ENCODE results near the gene ZNF106.

Gene ZNF106

DNA sequence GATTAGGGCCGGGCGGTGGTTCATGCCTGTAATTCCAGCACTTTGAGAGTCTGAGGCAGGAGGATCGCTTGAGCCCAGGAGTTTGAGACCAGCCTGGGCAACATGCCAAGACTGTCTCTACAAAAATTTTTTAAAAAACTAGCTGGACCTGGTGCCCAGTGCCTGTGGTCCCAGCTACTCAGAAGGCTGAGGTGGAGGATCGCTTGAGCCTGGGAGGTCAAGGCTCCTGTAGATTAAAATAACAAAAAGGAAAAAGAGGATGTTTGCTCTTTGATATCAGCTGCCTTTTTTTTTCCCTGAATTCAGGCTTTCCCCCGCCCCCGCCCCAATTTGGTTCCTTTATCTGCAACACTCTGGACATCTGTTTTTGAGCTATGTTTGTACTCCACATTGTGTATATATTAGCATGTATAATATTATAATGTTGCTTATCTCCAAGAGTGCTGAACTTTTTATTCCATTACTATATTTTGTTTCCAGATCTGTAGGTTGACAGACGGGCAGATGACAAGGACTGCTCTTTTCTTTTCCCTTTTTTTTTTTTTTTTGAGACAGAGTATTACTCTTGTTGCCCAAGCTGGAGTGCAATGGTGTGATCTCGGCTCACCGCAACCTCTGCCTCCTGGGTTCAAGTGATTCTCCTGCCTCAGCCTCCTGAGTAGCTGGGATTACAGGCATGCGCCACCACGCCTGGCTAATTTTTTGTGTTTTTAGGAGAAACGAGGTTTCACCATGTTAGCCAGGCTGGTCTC lies 9.1 kb upstream of the ZNF106 start:
- TF ChIP-seq, protein P1, sequence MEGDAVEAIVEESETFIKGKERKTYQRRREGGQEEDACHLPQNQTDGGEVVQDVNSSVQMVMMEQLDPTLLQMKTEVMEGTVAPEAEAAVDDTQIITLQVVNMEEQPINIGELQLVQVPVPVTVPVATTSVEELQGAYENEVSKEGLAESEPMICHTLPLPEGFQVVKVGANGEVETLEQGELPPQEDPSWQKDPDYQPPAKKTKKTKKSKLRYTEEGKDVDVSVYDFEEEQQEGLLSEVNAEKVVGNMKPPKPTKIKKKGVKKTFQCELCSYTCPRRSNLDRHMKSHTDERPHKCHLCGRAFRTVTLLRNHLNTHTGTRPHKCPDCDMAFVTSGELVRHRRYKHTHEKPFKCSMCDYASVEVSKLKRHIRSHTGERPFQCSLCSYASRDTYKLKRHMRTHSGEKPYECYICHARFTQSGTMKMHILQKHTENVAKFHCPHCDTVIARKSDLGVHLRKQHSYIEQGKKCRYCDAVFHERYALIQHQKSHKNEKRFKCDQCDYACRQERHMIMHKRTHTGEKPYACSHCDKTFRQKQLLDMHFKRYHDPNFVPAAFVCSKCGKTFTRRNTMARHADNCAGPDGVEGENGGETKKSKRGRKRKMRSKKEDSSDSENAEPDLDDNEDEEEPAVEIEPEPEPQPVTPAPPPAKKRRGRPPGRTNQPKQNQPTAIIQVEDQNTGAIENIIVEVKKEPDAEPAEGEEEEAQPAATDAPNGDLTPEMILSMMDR (IDR thresholded peaks at IDR 0.05; ENCODE audit: low read depth, low read length, missing control alignments) = no peak
- Histone ChIP-seq H3K4me3 (ENCODE audit: low read depth, low read length) (no peak overlapping the region), H3K27ac (peak overlapping the region; percentile 51), H3K36me3 (replicated peaks) (no peaks in the 10 kb centered on the region), H3K27me3 (replicated peaks) (no peaks in the 10 kb centered on the region)
- in situ Hi-C loops (cut with HindIII; ENCODE audit: low pct_ligation_motif_present, low sequenced_read_pairs) = no loop called here
- DNase-seq = peak; percentile 30

DNA sequence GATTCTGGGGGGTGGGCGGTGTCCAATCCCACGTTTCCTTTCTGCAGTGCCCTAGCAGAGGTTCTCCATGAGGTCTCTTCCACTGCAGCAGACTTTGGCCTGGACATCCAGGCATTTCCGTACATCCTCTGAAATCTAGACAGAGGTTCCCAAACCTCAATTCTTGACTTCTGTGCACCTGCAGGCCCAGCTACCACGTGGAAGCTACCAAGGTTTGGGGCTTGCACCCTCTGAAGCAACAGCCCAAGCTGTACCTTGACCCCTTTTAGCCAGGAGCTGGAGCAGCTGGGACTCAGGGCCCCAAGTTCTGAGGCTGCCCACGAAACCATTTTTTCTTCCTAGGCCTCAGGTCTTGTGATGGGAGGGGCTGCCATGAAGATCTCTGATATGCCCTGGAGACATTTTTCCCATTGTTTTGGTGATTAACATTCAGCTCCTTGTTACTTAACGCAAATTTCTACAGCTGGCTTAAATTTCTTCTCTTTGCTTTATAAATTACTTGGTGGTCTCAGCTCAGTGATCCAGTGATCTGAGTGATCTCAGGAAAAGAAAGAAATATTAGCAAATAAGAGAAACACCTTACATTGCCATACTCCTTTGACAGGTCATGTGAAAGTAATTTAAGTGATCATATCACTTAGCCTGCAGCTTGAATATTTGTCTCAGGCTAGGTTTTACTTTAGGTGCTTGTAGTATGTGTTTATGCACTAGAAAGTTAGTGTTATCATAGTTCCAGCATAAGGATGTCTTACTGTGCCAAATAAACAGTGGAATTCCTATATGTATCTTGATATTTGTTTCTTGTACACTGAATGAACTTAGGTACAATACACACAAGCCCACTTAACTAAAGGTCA lies 7.5 kb upstream of the ZNF106 start:
- TF ChIP-seq, protein P1 (IDR thresholded peaks at IDR 0.05; ENCODE audit: low read depth, low read length, missing control alignments) = no peak
- DNase-seq = no peak
- H3K27ac ChIP-seq = peak overlapping the region; percentile 51
- in situ Hi-C loops (cut with HindIII; ENCODE audit: low pct_ligation_motif_present, low sequenced_read_pairs) = no loop called here
- H3K4me3 ChIP-seq (ENCODE audit: low read depth, low read length) = no peak overlapping the region
- no peaks in the 10 kb centered on the region for H3K36me3 ChIP-seq (replicated peaks)
- H3K27me3 ChIP-seq (replicated peaks) = no peaks in the 10 kb centered on the region

DNA sequence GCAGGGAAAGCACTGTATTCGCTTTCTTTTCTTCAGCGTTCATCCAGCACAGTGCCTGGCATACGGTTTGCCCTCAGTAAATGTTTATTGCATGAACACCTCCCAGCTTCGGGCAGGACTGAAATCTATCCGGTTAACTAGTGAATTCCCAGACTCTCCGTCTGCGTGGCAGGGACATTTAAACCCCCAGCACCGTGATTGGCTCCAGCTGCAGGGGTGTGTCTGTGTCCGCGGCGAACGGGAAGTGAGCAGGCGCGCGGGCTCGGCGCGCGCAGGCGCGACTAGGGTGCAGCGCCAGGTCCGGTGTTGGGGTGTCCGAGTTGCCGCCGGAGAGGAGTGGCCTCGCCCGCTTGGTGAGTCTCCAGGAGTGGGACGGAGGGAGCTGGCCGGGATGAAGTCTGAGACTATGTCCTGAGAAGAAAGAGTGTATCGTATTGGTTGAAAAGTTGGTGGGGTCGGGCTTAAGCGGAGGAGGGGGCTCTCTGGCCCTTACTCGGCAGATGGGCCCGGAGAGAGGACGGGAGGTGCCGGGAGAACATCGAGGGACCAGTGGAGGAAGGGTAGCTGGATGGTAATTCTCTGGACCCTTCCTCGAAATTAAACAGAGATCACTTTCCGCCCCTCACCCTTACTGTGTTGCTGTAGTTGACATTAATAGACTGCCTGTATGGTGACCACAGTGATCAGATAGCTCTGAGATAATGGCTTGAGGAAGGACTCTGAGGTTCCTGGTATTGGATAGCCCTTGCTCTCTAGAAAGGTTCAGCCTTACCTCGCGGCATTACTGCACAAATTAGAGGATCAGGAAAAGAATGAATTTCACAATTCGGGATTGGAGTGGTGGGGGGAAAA lies 4.6 kb upstream of the ZNF106 start, which contains the start of gene SNAP23:
Gene SNAP23, plus strand, starts transcription at position 274 of the 852 bp plus-strand sequence. CDS start 16,213 bp downstream, outside the sequence.
- Histone ChIP-seq H3K4me3 (ENCODE audit: low read depth, low read length) (peak within 1 kb of the TSS; percentile 94), H3K27me3 (replicated peaks) (no peaks in the 10 kb centered on the region), H3K36me3 (replicated peaks) (no peaks in the 10 kb centered on the region), H3K27ac (peak within 1 kb of the TSS; percentile 93)
- in situ Hi-C loops (cut with HindIII; ENCODE audit: low pct_ligation_motif_present, low sequenced_read_pairs) = no loop called here
- TF ChIP-seq, protein P1 (IDR thresholded peaks at IDR 0.05; ENCODE audit: low read depth, low read length, missing control alignments) = no peak
- peak; percentile 95 for DNase-seq

DNA sequence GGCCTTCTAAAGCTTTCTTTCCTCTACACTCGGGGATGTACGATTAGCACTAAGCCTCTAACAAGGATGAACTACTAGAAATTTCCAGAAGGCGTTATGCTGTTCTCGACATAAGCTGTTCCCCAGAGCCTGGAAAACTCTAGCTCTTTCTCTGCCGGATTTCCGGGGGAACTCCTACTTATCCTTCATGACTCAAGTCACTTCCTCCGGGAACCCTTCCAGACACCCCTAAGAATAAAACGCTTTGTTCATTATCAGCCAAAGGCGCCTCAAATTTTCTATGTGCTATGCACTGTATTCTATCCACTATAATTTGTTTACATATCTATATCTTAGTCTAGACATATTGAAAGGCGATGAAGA lies 4.0 kb upstream of the ZNF106 start:
- TF ChIP-seq, protein P1 (IDR thresholded peaks at IDR 0.05; ENCODE audit: low read depth, low read length, missing control alignments) = no peak
- Histone ChIP-seq H3K4me3 (ENCODE audit: low read depth, low read length) (peak overlapping the region; percentile 94), H3K27ac (peak overlapping the region; percentile 93), H3K36me3 (replicated peaks) (no peaks in the 10 kb centered on the region), H3K27me3 (replicated peaks) (no peaks in the 10 kb centered on the region)
- DNase-seq = peak; percentile 58
- in situ Hi-C loops (cut with HindIII; ENCODE audit: low pct_ligation_motif_present, low sequenced_read_pairs) = no loop called here

DNA sequence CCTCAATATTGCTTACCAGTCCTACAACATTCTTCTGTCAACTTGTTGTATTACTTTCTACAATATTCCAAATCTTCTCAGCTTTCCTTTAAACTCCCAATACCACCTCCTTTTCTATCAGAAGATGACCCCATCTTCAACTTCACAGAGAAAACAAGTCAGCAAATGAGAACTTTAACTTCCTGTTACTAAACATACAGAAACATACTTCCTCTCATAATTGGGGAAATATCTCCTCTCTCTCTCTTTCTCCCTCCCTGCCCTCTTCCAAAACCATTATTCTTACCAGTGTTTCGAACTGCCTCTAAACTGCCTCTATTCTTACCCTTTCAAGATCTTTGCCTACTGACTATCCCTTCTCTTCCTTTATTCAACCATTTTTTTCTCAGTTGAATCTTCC lies 2.7 kb upstream of the ZNF106 start:
- DNase-seq = no peak
- H3K36me3 ChIP-seq (replicated peaks) = no peaks in the 10 kb centered on the region
- peak overlapping the region; percentile 3 for H3K27ac ChIP-seq
- no peak overlapping the region for H3K4me3 ChIP-seq (ENCODE audit: low read depth, low read length)
- TF ChIP-seq, protein P1 (IDR thresholded peaks at IDR 0.05; ENCODE audit: low read depth, low read length, missing control alignments) = no peak
- no peaks in the 10 kb centered on the region for H3K27me3 ChIP-seq (replicated peaks)
- in situ Hi-C loops (cut with HindIII; ENCODE audit: low pct_ligation_motif_present, low sequenced_read_pairs) = no loop called here
